HepG2 (cell line): Measurements from ENCODE around the gene PTPRF. TPM values are rescaled to one million over a fixed set of nuclear protein-coding genes. Genes with fewer than 3 reads are reported as not detected.

Experiments used
- ATF7 ChIP-seq, 2 experiments: fragments of 450-650 bp in 1 of 2; sonication (generic) in 1 of 2; formaldehyde crosslinking in 1 of 2; IDR thresholded peaks; 2 replicates each; pipeline versions ENCODE4 v1.4.0 to v1.6.1; 2016 to 2020; ENCODE audit warnings: antibody characterized with exemption in 1 of 2, mild to moderate bottlenecking in 1 of 2, missing genetic modification reagents in 1 of 2
- BHLHE40 ChIP-seq: IDR thresholded peaks from 2 replicates; pipeline ENCODE4 v1.6.1; 2011; ENCODE audit warnings: low read length, improper control_type of control experiment
- HCFC1 ChIP-seq: fragments of 150-350 bp; IDR thresholded peaks from 2 replicates; pipeline ENCODE4 v1.6.1; 2014; ENCODE audit warnings: low read depth, low read length
- IRF2 ChIP-seq: IDR thresholded peaks from 2 replicates; pipeline ENCODE4 v1.6.1; 2018; ENCODE audit warnings: missing genetic modification reagents, missing compliant biosample characterization
- KLF15 ChIP-seq: sonication (generic); formaldehyde crosslinking; IDR thresholded peaks from 2 replicates; pipeline ENCODE4 v1.8.1; 2023; ENCODE audit warnings: borderline replicate concordance, mild to moderate bottlenecking, inconsistent platforms, missing genetic modification reagents, mixed read lengths
- MAF1 ChIP-seq: sonication (generic); formaldehyde crosslinking; IDR thresholded peaks from 2 replicates; pipeline ENCODE4 v1.5.0; 2020; ENCODE audit warnings: missing genetic modification reagents, borderline replicate concordance
- NCOR1 ChIP-seq: fragments of 200-600 bp; sonication (generic); IDR thresholded peaks from 2 replicates; pipeline ENCODE4 v1.7.0; 2017; ENCODE audit warnings: antibody characterized with exemption, low read length, borderline replicate concordance
- PHF21A ChIP-seq: sonication (generic); formaldehyde crosslinking; IDR thresholded peaks from 2 replicates; pipeline ENCODE4 v1.5.0; 2020; ENCODE audit warnings: mild to moderate bottlenecking, missing genetic modification reagents
- PRPF4 ChIP-seq: fragments of 200-400 bp; formaldehyde crosslinking; IDR thresholded peaks from 2 replicates; pipeline ENCODE4 v1.6.1; 2016; ENCODE audit warnings: low read length, low read depth; ENCODE audit not compliant: poor library complexity, severe bottlenecking
- RARA ChIP-seq: IDR thresholded peaks from 2 replicates; pipeline ENCODE4 v1.6.1; 2016; ENCODE audit warnings: missing genetic modification reagents, missing compliant biosample characterization
- SP1 ChIP-seq, 2 experiments: fragments of 450-650 bp in 1 of 2; sonication (generic) in 1 of 2; formaldehyde crosslinking in 1 of 2; IDR thresholded peaks; 2 replicates each; pipeline versions ENCODE4 v1.4.0 to v1.6.1; 2016 to 2020; ENCODE audit warnings: missing genetic modification reagents in 1 of 2
- SRSF9 ChIP-seq: fragments of 200-400 bp; formaldehyde crosslinking; IDR thresholded peaks from 2 replicates; pipeline ENCODE4 v1.6.1; 2018; ENCODE audit warnings: borderline replicate concordance, mild to moderate bottlenecking, low read depth, low read length; ENCODE audit not compliant: insufficient read depth, poor library complexity, severe bottlenecking
- U2AF1 ChIP-seq: fragments of 200-400 bp; formaldehyde crosslinking; optimal IDR thresholded peaks from 2 replicates; pipeline ENCODE3; 2017; ENCODE audit warnings: mild to moderate bottlenecking, low read depth, low read length
- ZBTB42 ChIP-seq: sonication (generic); formaldehyde crosslinking; IDR thresholded peaks from 2 replicates; pipeline ENCODE4 v1.5.0; 2020; ENCODE audit warnings: mild to moderate bottlenecking, missing genetic modification reagents
- ZNF235 ChIP-seq: sonication (generic); formaldehyde crosslinking; IDR thresholded peaks from 2 replicates; pipeline ENCODE4 v1.8.1; 2023; ENCODE audit warnings: mild to moderate bottlenecking, missing genetic modification reagents, borderline replicate concordance
- ZNF549 ChIP-seq: sonication (generic); formaldehyde crosslinking; IDR thresholded peaks from 2 replicates; pipeline ENCODE4 v1.5.0; 2020; ENCODE audit warnings: missing genetic modification reagents
- ZNF614 ChIP-seq: IDR thresholded peaks from 2 replicates; pipeline ENCODE4 v1.6.1; 2018; ENCODE audit warnings: missing biosample characterization, missing genetic modification reagents, inconsistent platforms, borderline replicate concordance
- ZNF619 ChIP-seq: sonication (generic); formaldehyde crosslinking; IDR thresholded peaks from 2 replicates; pipeline ENCODE4 v1.4.0; 2020; ENCODE audit warnings: mild to moderate bottlenecking, missing genetic modification reagents
- ZNF644 ChIP-seq: IDR thresholded peaks from 2 replicates; pipeline ENCODE4 v1.6.1; 2016; ENCODE audit warnings: low read depth
- ZNF790 ChIP-seq: sonication (generic); formaldehyde crosslinking; IDR thresholded peaks from 2 replicates; pipeline ENCODE4 v1.8.0; 2022; ENCODE audit warnings: missing genetic modification reagents, mild to moderate bottlenecking, borderline replicate concordance
- polyA plus RNA-seq, 8 experiments: library from polyadenylated mRNA; depleted of rRNA in 3 of 8; stranded (reverse) in 7 of 8; unstranded in 1 of 8; fragments of >200 nt; fragmentation: Illumina TruSeq in 4 of 8; extraction: Trizol in 4 of 8; gene quantifications; 2 replicates each; pipeline versions ENCODE4 v1.2.1 to v1.2.3, GENCODE V29; 2011 to 2016; ENCODE audit warnings: low read depth in 4 of 8, missing spikeins in 1 of 8, mixed read lengths in 1 of 8; ENCODE audit not compliant: insufficient read depth in 1 of 8
- total RNA-seq, 5 experiments: library from RNA; depleted of rRNA; stranded (reverse); fragments of >200 nt; fragmentation: Illumina TruSeq; extraction: Trizol; gene quantifications; 2 replicates each; pipeline ENCODE4 v1.2.3, GENCODE V29; 2016; ENCODE audit warnings: low read depth in 1 of 5
- TF ChIP-seq, protein P1 (sequence below): sonication (generic); formaldehyde crosslinking; IDR thresholded peaks from 2 replicates; pipeline ENCODE4 v1.5.0; 2020; ENCODE audit warnings: missing genetic modification reagents
- TF ChIP-seq, protein P2 (sequence below): IDR thresholded peaks from 2 replicates; pipeline ENCODE4 v1.6.1; 2018; ENCODE audit warnings: missing genetic modification reagents, mild to moderate bottlenecking, missing compliant biosample characterization
- TF ChIP-seq, protein P3 (sequence below): sonication (generic); formaldehyde crosslinking; IDR thresholded peaks from 2 replicates; pipeline ENCODE4 v1.4.0; 2020; ENCODE audit warnings: mild to moderate bottlenecking, missing genetic modification reagents
- TF ChIP-seq, protein P4 (sequence below): sonication (generic); formaldehyde crosslinking; IDR thresholded peaks from 2 replicates; pipeline ENCODE4 v1.5.1; 2020; ENCODE audit warnings: mild to moderate bottlenecking, missing genetic modification reagents, borderline replicate concordance
- TF ChIP-seq, protein P5 (sequence below): sonication (generic); formaldehyde crosslinking; conservative IDR thresholded peaks from 2 replicates; pipeline ENCODE4 v1.8.0; 2022; ENCODE audit warnings: missing genetic modification reagents

PTPRF gene
- total and polyA plus RNA-seq, 2 of the 13 experiments (the other 11 are each of a cell fraction or from before 2014, with no cell fraction given), result 55.9 to 167 TPM

DNA sequence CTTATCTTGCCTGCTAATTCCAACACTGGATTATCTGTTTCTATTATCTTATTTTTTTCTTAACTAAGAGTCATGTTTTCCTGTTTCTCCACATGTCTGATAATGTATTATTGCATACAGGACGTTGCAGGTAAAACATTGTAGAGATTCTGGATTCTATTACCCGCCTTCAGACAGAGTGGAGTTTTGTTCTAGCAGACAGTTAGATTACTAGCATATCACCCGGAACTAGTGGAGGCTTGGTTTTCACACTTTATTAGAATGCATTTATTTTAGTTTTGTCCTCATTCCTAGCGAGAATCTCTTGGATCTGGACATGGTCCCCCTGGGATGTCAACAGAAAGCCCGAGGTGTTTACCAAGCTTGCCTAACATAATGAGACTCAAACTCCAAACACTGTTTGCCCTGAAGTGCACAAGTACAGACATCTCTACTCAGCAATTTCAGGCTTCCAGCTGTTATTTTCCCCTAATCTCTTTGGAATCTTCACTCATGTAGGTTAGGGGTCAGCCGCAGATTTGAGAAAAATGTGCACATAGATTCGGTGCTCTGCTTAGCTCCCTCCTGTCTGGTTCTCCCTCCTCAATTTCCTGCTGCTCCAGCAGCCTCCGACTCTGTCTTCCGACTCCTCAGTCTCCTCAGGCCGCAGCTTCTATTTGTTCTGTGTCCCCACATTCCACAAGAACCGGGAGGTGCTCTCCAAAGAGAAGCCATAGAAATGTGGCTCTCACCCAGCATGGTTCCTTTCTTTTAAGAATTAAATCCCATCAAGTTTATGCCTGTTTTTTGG, 36.8 kb upstream of the PTPRF start (continued):
- TF ChIP-seq SRSF9 (no peak), ZNF790 (no peak), ZNF614 (CRISPR knock-in tag) (no peak), ZNF235 (CRISPR knock-in tag) (no peak), SP1 (IDR thresholded peaks at IDR 0.05) (no peak), SP1 (CRISPR knock-in tag; IDR thresholded peaks at IDR 0.05) (no peak), MAF1 (CRISPR knock-in tag) (no peak), RARA (no peak), BHLHE40 (no peak), ZNF644 (CRISPR knock-in tag) (no peak), ATF7 (IDR thresholded peaks at IDR 0.05) (no peak), ATF7 (CRISPR knock-in tag; IDR thresholded peaks at IDR 0.05) (no peak), NCOR1 (no peak), ZNF549 (CRISPR knock-in tag) (no peak), U2AF1 (no peak), ZNF619 (CRISPR knock-in tag) (no peak), KLF15 (CRISPR knock-in tag) (no peak), PHF21A (CRISPR knock-in tag) (no peak), IRF2 (CRISPR knock-in tag) (no peak), HCFC1 (no peak), PRPF4 (no peak), ZBTB42 (no peak)
- TF ChIP-seq, protein P1, sequence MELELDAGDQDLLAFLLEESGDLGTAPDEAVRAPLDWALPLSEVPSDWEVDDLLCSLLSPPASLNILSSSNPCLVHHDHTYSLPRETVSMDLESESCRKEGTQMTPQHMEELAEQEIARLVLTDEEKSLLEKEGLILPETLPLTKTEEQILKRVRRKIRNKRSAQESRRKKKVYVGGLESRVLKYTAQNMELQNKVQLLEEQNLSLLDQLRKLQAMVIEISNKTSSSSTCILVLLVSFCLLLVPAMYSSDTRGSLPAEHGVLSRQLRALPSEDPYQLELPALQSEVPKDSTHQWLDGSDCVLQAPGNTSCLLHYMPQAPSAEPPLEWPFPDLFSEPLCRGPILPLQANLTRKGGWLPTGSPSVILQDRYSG (CRISPR knock-in tag), result no peak
- TF ChIP-seq, protein P2, sequence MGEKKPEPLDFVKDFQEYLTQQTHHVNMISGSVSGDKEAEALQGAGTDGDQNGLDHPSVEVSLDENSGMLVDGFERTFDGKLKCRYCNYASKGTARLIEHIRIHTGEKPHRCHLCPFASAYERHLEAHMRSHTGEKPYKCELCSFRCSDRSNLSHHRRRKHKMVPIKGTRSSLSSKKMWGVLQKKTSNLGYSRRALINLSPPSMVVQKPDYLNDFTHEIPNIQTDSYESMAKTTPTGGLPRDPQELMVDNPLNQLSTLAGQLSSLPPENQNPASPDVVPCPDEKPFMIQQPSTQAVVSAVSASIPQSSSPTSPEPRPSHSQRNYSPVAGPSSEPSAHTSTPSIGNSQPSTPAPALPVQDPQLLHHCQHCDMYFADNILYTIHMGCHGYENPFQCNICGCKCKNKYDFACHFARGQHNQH (CRISPR knock-in tag), result no peak
- TF ChIP-seq, protein P3, sequence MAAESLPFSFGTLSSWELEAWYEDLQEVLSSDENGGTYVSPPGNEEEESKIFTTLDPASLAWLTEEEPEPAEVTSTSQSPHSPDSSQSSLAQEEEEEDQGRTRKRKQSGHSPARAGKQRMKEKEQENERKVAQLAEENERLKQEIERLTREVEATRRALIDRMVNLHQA (CRISPR knock-in tag), result no peak
- TF ChIP-seq, protein P4, sequence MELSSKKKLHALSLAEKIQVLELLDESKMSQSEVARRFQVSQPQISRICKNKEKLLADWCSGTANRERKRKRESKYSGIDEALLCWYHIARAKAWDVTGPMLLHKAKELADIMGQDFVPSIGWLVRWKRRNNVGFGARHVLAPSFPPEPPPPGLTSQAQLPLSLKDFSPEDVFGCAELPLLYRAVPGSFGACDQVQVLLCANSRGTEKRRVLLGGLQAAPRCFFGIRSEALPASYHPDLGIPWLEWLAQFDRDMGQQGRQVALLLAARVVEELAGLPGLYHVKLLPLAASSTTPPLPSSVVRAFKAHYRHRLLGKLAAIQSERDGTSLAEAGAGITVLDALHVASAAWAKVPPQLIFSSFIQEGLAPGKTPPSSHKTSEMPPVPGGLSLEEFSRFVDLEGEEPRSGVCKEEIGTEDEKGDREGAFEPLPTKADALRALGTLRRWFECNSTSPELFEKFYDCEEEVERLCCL (CRISPR knock-in tag), result no peak
- TF ChIP-seq, protein P5, sequence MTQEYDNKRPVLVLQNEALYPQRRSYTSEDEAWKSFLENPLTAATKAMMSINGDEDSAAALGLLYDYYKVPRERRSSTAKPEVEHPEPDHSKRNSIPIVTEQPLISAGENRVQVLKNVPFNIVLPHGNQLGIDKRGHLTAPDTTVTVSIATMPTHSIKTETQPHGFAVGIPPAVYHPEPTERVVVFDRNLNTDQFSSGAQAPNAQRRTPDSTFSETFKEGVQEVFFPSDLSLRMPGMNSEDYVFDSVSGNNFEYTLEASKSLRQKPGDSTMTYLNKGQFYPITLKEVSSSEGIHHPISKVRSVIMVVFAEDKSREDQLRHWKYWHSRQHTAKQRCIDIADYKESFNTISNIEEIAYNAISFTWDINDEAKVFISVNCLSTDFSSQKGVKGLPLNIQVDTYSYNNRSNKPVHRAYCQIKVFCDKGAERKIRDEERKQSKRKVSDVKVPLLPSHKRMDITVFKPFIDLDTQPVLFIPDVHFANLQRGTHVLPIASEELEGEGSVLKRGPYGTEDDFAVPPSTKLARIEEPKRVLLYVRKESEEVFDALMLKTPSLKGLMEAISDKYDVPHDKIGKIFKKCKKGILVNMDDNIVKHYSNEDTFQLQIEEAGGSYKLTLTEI (CRISPR knock-in tag), result no peak
